Measurements from ENCODE around the gene ZW10.
"Not testable (repeated sequence)": the region's sequence is repeated elsewhere in the genome, so short reads cannot be mapped to it uniquely, and the experiment has no call there.

Gene ZW10

GRCh38 chr11:113773416-113774173, at the start of gene ZW10:
ZW10 (minus strand) TSS chr11:113773692; CDS start chr11:113773666, 26 bp downstream.
- DNase-seq: peak; percentile 67

GRCh38 chr11:113818426-113818825, 44.9 kb upstream of the ZW10 start:
- DNase-seq: no peak

GRCh38 chr11:113817626-113818025, 44.1 kb upstream of the ZW10 start:
- no peak for DNase-seq

- no peak for DNase-seq
These were observed 43.7 kb upstream of the ZW10 start for GRCh38 chr11:113817162-113817561.

- DNase-seq: no peak
These were observed 40.7 kb upstream of the ZW10 start for GRCh38 chr11:113814181-113814580.

- no peak for DNase-seq
These were observed 35.4 kb upstream of the ZW10 start for GRCh38 chr11:113808931-113809330.

- DNase-seq: no peak
These were observed 32.9 kb upstream of the ZW10 start for GRCh38 chr11:113806406-113806805.

GRCh38 chr11:113805640-113806039, 32.1 kb upstream of the ZW10 start:
- no peak for DNase-seq

- no peak for DNase-seq
These were observed 29.1 kb upstream of the ZW10 start for GRCh38 chr11:113802621-113803020.

- no peak for DNase-seq
These were observed 23.3 kb upstream of the ZW10 start for GRCh38 chr11:113796663-113797259.

- DNase-seq: no peak
These were observed 16.3 kb upstream of the ZW10 start for GRCh38 chr11:113789675-113790320.

GRCh38 chr11:113789016-113789415, 15.5 kb upstream of the ZW10 start:
- not testable (repeated sequence) for DNase-seq

GRCh38 chr11:113782134-113782533, 8.6 kb upstream of the ZW10 start:
- DNase-seq: no peak

- DNase-seq: no peak
These were observed 8.2 kb upstream of the ZW10 start for GRCh38 chr11:113781682-113782081.

GRCh38 chr11:113779496-113779895, 6.0 kb upstream of the ZW10 start, which contains the start of gene CLDN25:
CLDN25 (plus strand) TSS chr11:113779796; CDS start chr11:113779796, 0 bp downstream.
- DNase-seq: no peak

- DNase-seq: no peak
These were observed 4.8 kb upstream of the ZW10 start for GRCh38 chr11:113778111-113778910.

GRCh38 chr11:113774174-113774503, 647 bp upstream of the ZW10 start:
- no peak for DNase-seq

GRCh38 chr11:113773092-113773415, 438 bp downstream of the ZW10 start:
- no peak for DNase-seq

GRCh38 chr11:113771964-113772363, 1.5 kb downstream of the ZW10 start:
- DNase-seq: no peak

GRCh38 chr11:113764527-113765219, 8.8 kb downstream of the ZW10 start:
- DNase-seq: no peak

GRCh38 chr11:113763040-113763439, 10.5 kb downstream of the ZW10 start:
- DNase-seq: not testable (repeated sequence)

- DNase-seq: no peak
These were observed 13.3 kb downstream of the ZW10 start for GRCh38 chr11:113760241-113760640.

GRCh38 chr11:113752932-113753331, 20.6 kb downstream of the ZW10 start:
- DNase-seq: no peak
